Gastroesophageal sphincter (tissue), 3 donors: ENCODE measurements around the gene LARP1.

Experiments
- EP300 ChIP-seq: sonication (generic); formaldehyde crosslinking; IDR thresholded peaks from one replicate; pipeline ENCODE4 v1.6.1; 2017; ENCODE audit warnings: antibody characterized with exemption, mild to moderate bottlenecking
- POLR2A ChIP-seq, 2 donors: fragments of 450-650 bp; IDR thresholded peaks; one replicate each; pipeline ENCODE4 v1.6.1; 2017; ENCODE audit warnings: antibody characterized with exemption in 2 of 2, mild to moderate bottlenecking in 2 of 2, moderate library complexity in 1 of 2
- POLR2AphosphoS5 ChIP-seq: sonication (generic); formaldehyde crosslinking; IDR thresholded peaks from one replicate; pipeline ENCODE4 v1.6.1; 2017; ENCODE audit warnings: antibody characterized with exemption
- TF ChIP-seq, protein P1 (sequence below), 4 experiments: fragments of 200-600 bp in 2 of 4; fragments of 450-650 bp in 2 of 4; sonication (generic) in 1 of 4; IDR thresholded peaks; one replicate each; pipeline ENCODE4 v1.5.1; 2017 to 2019; ENCODE audit warnings: antibody characterized with exemption in 4 of 4, mild to moderate bottlenecking in 2 of 4, moderate library complexity in 2 of 4

DNA sequence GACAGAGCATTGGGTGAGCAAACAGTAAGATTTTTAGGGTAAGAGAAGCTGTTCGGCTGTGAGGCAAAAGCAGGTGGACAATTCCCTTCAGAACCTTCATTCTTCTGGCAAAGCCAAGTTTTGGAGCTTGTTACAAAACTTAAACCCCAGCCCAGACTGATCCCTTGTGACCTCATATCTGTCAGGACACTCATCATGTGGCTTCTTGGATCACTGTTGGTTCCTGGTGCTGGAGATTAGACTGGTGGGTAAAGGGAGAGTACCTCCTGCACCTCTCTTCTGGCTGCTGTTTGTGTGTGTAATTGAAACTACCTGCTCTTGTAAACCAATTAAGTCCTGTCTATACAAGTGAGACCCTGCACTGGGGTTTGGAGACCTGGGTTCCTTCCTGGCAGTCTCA, 21.0 kb downstream of the LARP1 start:
- TF ChIP-seq, protein P1, sequence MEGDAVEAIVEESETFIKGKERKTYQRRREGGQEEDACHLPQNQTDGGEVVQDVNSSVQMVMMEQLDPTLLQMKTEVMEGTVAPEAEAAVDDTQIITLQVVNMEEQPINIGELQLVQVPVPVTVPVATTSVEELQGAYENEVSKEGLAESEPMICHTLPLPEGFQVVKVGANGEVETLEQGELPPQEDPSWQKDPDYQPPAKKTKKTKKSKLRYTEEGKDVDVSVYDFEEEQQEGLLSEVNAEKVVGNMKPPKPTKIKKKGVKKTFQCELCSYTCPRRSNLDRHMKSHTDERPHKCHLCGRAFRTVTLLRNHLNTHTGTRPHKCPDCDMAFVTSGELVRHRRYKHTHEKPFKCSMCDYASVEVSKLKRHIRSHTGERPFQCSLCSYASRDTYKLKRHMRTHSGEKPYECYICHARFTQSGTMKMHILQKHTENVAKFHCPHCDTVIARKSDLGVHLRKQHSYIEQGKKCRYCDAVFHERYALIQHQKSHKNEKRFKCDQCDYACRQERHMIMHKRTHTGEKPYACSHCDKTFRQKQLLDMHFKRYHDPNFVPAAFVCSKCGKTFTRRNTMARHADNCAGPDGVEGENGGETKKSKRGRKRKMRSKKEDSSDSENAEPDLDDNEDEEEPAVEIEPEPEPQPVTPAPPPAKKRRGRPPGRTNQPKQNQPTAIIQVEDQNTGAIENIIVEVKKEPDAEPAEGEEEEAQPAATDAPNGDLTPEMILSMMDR (IDR thresholded peaks at IDR 0.05), result no peak
- no peak for TF ChIP-seq POLR2A (IDR thresholded peaks at IDR 0.05)
- no peak for TF ChIP-seq POLR2AphosphoS5
- TF ChIP-seq EP300, result no peak
